K562 (cell line): Measurements from ENCODE around the gene KMT5B. TPM values are rescaled to one million over a fixed set of nuclear protein-coding genes. Genes with fewer than 3 reads are reported as not detected.

Experiments used
- ARNT ChIP-seq, 2 experiments: fragments of 450-650 bp; IDR thresholded peaks; 2 replicates each; pipeline ENCODE4 v1.6.1; 2016; ENCODE audit warnings: mild to moderate bottlenecking in 1 of 2
- EP400 ChIP-seq: fragments of 450-650 bp; IDR thresholded peaks from 2 replicates; pipeline ENCODE4 v1.6.1; 2017; ENCODE audit warnings: antibody characterized with exemption, mild to moderate bottlenecking, moderate library complexity
- FOXP1 ChIP-seq: sonication (generic); formaldehyde crosslinking; IDR thresholded peaks from 2 replicates; pipeline ENCODE4 v1.8.0; 2022; ENCODE audit warnings: mild to moderate bottlenecking, missing genetic modification reagents
- IFI16 ChIP-seq: fragments of 250-450 bp; sonication (Bioruptor Pico); IDR thresholded peaks from 2 replicates; pipeline ENCODE4 v2.1.2; 2022; ENCODE audit warnings: mild to moderate bottlenecking, inconsistent platforms
- KDM1A ChIP-seq, 2 experiments: fragments of 450-650 bp; IDR thresholded peaks; 2 replicates each; pipeline ENCODE4 v1.6.1; 2016; ENCODE audit warnings: mild to moderate bottlenecking in 2 of 2
- KDM2B ChIP-seq: fragments of 250-450 bp; sonication (Bioruptor Pico); IDR thresholded peaks from 2 replicates; pipeline ENCODE4 v1.8.0; 2021; ENCODE audit warnings: mild to moderate bottlenecking, moderate library complexity
- LEF1 ChIP-seq: fragments of 450-650 bp; IDR thresholded peaks from 2 replicates; pipeline ENCODE4 v1.6.1; 2016; ENCODE audit warnings: mild to moderate bottlenecking
- NEUROD1 ChIP-seq: fragments of 150-350 bp; IDR thresholded peaks from 2 replicates; pipeline ENCODE4 v1.6.1; 2014; ENCODE audit warnings: borderline replicate concordance, low read length, low read depth; ENCODE audit not compliant: partially characterized antibody
- NR2C2 ChIP-seq, 2 experiments: fragments of 200-800 bp in 1 of 2; sonication (Bioruptor generic) in 1 of 2; sonication (generic) in 1 of 2; formaldehyde crosslinking in 1 of 2; IDR thresholded peaks; 2 replicates each; pipeline versions ENCODE4 v1.6.1 to v1.8.0; 2016 to 2022; ENCODE audit warnings: mild to moderate bottlenecking in 1 of 2, missing compliant biosample characterization in 1 of 2, missing genetic modification characterization in 1 of 2, missing genetic modification reagents in 1 of 2
- SRF ChIP-seq, 2 experiments: fragments of 250-450, 450-650 bp in 1 of 2; sonication (Bioruptor Pico) in 1 of 2; sonication (generic) in 1 of 2; formaldehyde crosslinking; IDR thresholded peaks; 2 replicates each; pipeline versions ENCODE4 v1.5.0 to v1.5.1; 2020 to 2022; ENCODE audit warnings: mild to moderate bottlenecking in 1 of 2, missing genetic modification reagents in 1 of 2
- ZFX ChIP-seq: sonication (generic); formaldehyde crosslinking; IDR thresholded peaks from 2 replicates; pipeline ENCODE4 v1.8.0; 2022; ENCODE audit warnings: mild to moderate bottlenecking, missing genetic modification reagents, moderate library complexity
- ZNF24 ChIP-seq: fragments of 450-650 bp; IDR thresholded peaks from 2 replicates; pipeline ENCODE4 v1.6.1; 2016
- ZNF57 ChIP-seq: fragments of 450-650 bp; formaldehyde crosslinking; IDR thresholded peaks from 2 replicates; pipeline ENCODE4 v1.4.0; 2020; ENCODE audit warnings: mild to moderate bottlenecking, moderate library complexity
- polyA plus RNA-seq, 8 experiments: library from polyadenylated mRNA; depleted of rRNA in 4 of 8; stranded (reverse) in 5 of 8; unstranded in 3 of 8; fragments of >200 nt; fragmentation: Nextera tagmentation in 2 of 8; fragmentation: Illumina TruSeq in 1 of 8; extraction: Ambion mirVana in 2 of 8; extraction: Trizol in 1 of 8; gene quantifications; 2 replicates each; pipeline versions ENCODE4 v1.2.1 to v1.2.3, GENCODE V29; 2011 to 2014; ENCODE audit warnings: inconsistent platforms in 1 of 8, missing spikeins in 1 of 8
- total RNA-seq, 7 experiments: library from RNA; depleted of rRNA in 6 of 7; stranded (reverse); fragments of >200 nt in 6 of 7; fragmentation: Illumina TruSeq in 2 of 7; extraction: Trizol in 2 of 7; gene quantifications; 2 replicates each; pipeline versions ENCODE4 v1.2.1 to v1.2.3, GENCODE V29; 2011 to 2021; ENCODE audit warnings: low replicate concordance in 1 of 7
- TF ChIP-seq, protein P1 (sequence below), 2 experiments: fragments of 450-650 bp; conservative IDR thresholded peaks; 2 replicates each; pipeline ENCODE4 v1.6.1; 2017; ENCODE audit warnings: mild to moderate bottlenecking in 2 of 2, moderate library complexity in 2 of 2
- TF ChIP-seq, protein P2 (sequence below): fragments of 200-400 bp; formaldehyde crosslinking; IDR thresholded peaks from 2 replicates; pipeline ENCODE4 v1.6.1; 2017; ENCODE audit warnings: mild to moderate bottlenecking, low read depth, low read length, moderate library complexity
- TF ChIP-seq, protein P3 (sequence below): conservative IDR thresholded peaks from 2 replicates; pipeline ENCODE4 v1.6.1; 2011; ENCODE audit warnings: low read depth, mild to moderate bottlenecking, low read length; ENCODE audit not compliant: control insufficient read depth
- TF ChIP-seq, protein P4 (sequence below): fragments of 250-450 bp; sonication (Bioruptor Pico); IDR thresholded peaks from 2 replicates; pipeline ENCODE4 v1.9.0; 2021; ENCODE audit warnings: mild to moderate bottlenecking
- TF ChIP-seq, protein P5 (sequence below): sonication (generic); formaldehyde crosslinking; IDR thresholded peaks from 2 replicates; pipeline ENCODE4 v1.8.1; 2023; ENCODE audit warnings: mild to moderate bottlenecking, missing genetic modification reagents, moderate library complexity
- TF ChIP-seq, protein P6 (sequence below): fragments of 250-450 bp; sonication (Bioruptor Pico); IDR thresholded peaks from 2 replicates; pipeline ENCODE4 v1.5.0; 2021

Gene KMT5B
- total and polyA plus RNA-seq, 9 of the 15 experiments (the other 6 are each of a cell fraction or from before 2014, with no cell fraction given), result 7.3 to 27.3 (median 20.9) TPM

DNA sequence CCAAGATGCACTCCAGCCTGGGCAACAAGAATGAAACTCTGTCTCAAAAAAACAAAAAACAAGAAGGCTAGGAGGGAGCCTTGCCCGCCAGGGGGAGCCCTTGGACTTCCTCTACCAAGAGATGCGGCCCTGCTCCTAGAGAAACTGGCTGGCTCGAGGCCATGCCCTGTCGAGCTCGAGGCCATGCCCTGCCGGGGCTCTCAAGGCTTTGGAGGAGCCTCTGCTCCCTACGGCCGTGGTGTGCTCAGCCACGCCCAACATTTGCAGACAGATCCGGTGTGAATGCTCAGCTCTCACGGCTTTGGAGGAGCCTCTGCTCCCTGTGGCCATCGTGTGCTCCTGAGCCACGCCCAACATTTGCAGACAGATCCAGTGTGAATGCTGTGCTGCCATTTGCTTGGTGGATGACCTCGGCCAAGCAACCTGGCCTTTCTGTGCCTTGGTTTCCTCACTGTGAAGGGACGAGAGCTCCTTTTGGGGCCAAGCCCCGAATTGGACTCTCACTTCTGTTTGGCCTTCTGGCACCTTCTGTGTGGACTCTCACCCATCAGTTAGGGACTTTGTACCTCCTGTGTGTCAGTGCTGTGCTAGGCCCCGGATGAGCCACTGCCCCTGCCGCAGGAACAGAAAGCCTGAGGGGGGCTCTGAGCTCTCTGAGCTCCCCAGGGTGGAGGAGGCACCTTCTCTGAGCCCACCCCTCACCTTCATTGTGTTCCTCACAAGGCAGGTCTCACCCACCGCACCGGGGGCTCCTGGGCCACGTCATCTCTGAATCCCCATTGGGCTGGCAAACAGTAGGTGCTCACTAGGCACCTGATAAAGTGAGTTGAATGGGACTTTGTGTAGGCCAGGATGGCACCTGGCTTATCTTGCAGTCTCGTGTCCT is 44.6 kb upstream of the KMT5B start (continued):
- TF ChIP-seq, protein P1, sequence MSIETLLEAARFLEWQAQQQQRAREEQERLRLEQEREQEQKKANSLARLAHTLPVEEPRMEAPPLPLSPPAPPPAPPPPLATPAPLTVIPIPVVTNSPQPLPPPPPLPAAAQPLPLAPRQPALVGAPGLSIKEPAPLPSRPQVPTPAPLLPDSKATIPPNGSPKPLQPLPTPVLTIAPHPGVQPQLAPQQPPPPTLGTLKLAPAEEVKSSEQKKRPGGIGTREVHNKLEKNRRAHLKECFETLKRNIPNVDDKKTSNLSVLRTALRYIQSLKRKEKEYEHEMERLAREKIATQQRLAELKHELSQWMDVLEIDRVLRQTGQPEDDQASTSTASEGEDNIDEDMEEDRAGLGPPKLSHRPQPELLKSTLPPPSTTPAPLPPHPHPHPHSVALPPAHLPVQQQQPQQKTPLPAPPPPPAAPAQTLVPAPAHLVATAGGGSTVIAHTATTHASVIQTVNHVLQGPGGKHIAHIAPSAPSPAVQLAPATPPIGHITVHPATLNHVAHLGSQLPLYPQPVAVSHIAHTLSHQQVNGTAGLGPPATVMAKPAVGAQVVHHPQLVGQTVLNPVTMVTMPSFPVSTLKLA (conservative IDR thresholded peaks at IDR 0.05), result peak in 1 of 2 experiments; percentile 54; a peak in 2 of 4 replicates
- TF ChIP-seq ZNF24 (no peak), ARNT (IDR thresholded peaks at IDR 0.05) (no peak), ZNF57 (CRISPR knock-in tag) (0 out of 2 replicates have a peak, but pooled peaks have one; percentile 47), KDM2B (no peak), IFI16 (CRISPR knock-in tag) (no peak), FOXP1 (peak; percentile 84; the same call in 1 of the 2 replicates), EP400 (peak; percentile 58), ZFX (peak; percentile 90), NR2C2 (CRISPR knock-in tag; IDR thresholded peaks at IDR 0.05) (no peak), NR2C2 (tag; IDR thresholded peaks at IDR 0.05) (peak; percentile 44; the same call in 1 of the 2 replicates), LEF1 (no peak), KDM1A (IDR thresholded peaks at IDR 0.05) (no peak), SRF (CRISPR knock-in tag; IDR thresholded peaks at IDR 0.05) (peak in 1 of 2 experiments; percentile 50; a peak in 1 of 4 replicates), NEUROD1 (no peak)
- TF ChIP-seq, protein P2, sequence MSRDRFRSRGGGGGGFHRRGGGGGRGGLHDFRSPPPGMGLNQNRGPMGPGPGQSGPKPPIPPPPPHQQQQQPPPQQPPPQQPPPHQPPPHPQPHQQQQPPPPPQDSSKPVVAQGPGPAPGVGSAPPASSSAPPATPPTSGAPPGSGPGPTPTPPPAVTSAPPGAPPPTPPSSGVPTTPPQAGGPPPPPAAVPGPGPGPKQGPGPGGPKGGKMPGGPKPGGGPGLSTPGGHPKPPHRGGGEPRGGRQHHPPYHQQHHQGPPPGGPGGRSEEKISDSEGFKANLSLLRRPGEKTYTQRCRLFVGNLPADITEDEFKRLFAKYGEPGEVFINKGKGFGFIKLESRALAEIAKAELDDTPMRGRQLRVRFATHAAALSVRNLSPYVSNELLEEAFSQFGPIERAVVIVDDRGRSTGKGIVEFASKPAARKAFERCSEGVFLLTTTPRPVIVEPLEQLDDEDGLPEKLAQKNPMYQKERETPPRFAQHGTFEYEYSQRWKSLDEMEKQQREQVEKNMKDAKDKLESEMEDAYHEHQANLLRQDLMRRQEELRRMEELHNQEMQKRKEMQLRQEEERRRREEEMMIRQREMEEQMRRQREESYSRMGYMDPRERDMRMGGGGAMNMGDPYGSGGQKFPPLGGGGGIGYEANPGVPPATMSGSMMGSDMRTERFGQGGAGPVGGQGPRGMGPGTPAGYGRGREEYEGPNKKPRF, result no peak
- TF ChIP-seq, protein P3, sequence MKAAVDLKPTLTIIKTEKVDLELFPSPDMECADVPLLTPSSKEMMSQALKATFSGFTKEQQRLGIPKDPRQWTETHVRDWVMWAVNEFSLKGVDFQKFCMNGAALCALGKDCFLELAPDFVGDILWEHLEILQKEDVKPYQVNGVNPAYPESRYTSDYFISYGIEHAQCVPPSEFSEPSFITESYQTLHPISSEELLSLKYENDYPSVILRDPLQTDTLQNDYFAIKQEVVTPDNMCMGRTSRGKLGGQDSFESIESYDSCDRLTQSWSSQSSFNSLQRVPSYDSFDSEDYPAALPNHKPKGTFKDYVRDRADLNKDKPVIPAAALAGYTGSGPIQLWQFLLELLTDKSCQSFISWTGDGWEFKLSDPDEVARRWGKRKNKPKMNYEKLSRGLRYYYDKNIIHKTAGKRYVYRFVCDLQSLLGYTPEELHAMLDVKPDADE, result peak; percentile 30; the same call in 1 of the 2 replicates
- TF ChIP-seq, protein P4, sequence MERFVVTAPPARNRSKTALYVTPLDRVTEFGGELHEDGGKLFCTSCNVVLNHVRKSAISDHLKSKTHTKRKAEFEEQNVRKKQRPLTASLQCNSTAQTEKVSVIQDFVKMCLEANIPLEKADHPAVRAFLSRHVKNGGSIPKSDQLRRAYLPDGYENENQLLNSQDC (CRISPR knock-in tag), result no peak
- TF ChIP-seq, protein P5, sequence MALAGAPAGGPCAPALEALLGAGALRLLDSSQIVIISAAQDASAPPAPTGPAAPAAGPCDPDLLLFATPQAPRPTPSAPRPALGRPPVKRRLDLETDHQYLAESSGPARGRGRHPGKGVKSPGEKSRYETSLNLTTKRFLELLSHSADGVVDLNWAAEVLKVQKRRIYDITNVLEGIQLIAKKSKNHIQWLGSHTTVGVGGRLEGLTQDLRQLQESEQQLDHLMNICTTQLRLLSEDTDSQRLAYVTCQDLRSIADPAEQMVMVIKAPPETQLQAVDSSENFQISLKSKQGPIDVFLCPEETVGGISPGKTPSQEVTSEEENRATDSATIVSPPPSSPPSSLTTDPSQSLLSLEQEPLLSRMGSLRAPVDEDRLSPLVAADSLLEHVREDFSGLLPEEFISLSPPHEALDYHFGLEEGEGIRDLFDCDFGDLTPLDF (CRISPR knock-in tag), result no peak
- TF ChIP-seq, protein P6, sequence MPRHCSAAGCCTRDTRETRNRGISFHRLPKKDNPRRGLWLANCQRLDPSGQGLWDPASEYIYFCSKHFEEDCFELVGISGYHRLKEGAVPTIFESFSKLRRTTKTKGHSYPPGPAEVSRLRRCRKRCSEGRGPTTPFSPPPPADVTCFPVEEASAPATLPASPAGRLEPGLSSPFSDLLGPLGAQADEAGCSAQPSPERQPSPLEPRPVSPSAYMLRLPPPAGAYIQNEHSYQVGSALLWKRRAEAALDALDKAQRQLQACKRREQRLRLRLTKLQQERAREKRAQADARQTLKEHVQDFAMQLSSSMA, result no peak
